HG03045 (cell line): ENCODE measurements around the gene ULK3.
A peak's percentile ranks its signal among the peaks of the same experiment; 100 is the strongest.

Source experiments
- ATAC-seq: cut with Tn5 transposase; IDR thresholded peaks from one replicate; pipeline ENCODE4 v1.9.1; 2021; ENCODE audit warnings: mild to moderate bottlenecking, moderate library complexity; ENCODE audit not compliant: unreplicated experiment

Gene ULK3

DNA sequence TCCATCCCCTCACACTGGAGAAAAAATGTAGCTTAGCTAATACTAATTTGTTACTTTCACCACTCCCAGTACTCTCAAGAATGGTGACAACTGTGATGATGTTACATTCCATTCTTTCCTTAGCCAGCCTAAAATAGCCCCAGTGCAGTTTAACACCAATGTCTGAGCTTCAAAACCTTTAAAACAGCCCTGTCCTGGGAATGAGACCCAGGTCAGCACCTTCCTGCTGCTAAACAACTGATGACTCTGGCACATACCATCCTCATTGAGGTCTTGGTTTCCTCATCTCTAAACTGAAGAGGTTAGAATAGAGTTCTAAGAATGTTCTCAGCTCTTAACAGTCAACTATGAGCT, 26.4 kb upstream of the ULK3 start:
- ATAC-seq: no peak

DNA sequence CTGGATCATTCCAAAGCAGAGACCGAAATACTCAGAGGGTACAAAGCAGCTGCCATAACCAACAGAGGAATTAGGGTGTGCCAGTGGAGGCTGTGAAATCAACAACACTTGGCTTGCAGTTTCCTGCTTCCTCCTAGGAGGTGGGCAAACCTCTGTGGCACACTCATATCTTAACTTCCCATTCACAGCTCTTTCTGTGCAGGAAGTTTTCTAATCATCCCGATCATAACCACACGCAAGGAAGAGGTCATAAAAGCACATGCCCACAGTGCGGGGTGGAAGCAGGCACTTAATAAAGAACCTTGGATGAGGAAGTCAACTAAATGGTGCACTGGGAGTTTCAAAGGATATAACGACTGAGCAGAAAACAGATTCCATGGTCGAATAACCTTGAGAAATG, 25.1 kb upstream of the ULK3 start:
- no peak for ATAC-seq

DNA sequence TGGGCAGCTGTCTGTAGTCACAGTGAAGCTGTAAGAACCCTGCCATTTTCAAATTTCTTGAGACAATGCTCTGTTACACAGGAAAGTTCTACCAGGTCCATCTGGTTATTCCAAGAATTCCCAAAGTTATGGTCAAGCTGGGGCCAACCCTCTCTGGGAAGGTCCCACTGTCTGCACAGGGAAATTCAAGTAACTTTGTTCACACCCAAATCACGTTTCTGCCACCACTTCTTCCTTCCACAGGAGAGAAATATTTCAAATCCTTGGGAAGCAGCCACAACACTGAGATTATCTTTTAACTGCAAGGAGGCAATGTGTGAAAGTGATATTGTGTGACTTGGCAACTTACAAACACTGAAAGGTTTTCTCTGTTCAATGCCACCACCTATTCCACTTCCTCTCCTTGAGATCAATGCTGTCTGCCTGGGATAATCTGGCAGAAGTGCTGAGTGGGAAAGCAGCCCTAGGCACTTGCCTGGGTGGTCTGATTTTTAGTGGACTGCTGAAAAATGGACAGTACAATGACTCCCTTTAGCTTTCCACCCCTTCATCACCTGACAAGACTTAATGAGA, 24.6 kb upstream of the ULK3 start:
- no peak for ATAC-seq

DNA sequence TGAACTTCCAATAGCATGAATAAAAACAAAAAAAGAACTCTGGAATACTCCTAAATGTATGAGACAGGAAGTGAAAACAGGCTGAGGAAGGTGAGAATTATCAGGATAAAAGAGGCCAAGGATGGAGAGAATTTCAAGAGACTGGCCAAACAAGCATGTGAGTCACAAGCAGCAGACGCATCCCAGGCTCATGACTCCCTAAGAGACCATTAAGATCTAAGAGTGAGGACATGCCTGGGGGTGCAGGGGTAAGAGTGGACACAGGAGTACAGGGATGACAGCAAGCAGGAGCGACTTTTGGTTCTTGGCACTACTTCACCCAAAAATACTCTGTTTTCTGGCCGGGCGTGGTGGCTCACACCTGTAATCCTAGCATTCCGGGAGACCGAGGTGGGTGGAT, 23.1 kb upstream of the ULK3 start:
- no peak for ATAC-seq

DNA sequence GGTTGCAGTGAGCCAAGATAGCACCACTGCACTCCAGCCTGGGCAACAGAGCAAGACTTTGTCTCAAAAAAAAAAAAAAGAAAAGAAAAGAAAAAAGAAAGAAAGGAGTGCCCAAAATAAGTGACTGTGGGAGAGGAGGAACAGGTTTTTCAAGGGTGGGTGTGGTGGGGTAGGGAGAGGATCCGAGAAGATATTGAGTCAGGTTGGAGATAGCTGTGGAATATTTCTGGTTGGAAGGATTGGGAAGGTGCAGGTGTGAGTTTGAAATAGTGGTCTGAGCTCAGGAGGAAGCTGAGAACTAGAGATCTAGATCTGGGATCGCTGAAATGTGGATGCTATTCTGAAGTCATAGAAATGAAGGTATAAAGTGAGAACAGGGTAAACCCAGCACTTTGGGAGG, 22.4 kb upstream of the ULK3 start:
- ATAC-seq: no peak

DNA sequence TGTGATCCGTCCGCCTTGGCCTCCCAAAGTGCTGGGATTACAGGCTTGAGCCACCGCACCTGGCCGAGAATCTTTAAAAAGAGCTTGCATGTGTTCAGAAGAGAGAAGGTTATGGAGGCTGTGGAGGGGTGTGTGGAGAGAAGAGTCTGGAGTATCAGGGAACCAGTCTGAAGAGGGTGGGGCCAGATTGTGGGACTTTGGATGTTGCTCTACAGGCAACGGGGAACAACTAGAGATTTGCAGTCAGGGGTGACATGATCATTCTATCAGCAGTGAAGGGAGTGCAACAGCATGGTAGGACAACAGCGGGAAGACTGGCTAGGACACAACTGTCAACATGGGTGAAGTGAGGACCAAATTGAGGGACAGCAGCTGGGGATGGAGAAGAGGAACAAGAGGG, 21.3 kb upstream of the ULK3 start:
- no peak for ATAC-seq

DNA sequence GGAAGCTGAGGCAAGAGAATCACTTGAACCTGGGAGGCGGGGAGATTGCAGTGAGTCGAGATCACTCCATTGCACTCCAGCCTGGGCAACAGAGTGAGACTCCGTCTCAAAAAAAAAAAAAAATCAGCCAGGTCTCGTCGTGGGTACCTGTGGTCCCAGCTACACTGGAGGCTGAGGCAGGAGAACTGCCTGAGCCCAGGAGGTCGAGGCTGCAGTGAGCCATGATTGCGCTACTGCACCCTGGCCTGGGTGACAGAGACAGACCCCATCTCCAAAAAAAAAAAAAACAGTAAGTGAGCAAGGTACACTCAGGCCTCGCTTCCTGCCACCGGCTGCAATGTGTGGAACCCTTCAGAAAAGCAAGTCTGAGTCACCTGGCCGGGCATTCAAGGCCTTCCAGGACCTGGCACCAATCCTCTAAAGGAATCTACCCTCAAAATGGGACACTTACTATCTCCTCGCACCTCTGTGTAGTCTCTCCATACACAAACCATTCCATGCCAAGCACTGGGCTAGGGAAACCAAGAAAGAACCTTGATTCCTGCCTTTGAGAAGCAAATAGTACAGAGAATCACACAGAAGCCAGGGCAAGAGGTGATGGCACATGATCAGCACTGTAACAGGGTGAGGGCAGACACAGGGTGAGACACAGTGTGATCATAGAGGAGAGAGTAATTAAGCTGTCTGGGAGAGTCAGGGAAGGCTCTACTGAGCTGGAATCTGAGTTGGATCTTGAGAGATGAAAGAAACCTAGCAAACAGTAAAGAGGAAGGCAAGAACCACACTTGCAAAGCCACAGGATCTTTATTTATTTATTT, 20.5 kb upstream of the ULK3 start:
- ATAC-seq: no peak

DNA sequence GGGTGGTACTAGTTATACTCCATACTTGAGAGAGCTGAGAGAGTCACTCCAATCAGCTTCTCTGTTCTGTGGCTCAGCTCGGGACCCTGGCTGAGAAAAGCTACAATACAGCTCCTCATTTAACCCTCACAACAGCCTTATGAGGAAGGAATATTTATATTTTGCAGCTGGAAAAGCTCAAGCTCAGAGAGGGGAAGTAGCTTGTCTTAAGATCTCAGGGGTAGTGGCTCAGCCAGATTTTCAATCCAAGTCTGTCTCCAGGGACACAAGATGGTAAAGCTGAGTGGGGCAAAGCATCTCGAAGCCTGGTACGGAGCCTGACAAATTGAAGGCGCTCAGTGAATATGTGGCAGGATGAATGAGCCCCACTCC, 15.4 kb upstream of the ULK3 start:
- no peak for ATAC-seq

DNA sequence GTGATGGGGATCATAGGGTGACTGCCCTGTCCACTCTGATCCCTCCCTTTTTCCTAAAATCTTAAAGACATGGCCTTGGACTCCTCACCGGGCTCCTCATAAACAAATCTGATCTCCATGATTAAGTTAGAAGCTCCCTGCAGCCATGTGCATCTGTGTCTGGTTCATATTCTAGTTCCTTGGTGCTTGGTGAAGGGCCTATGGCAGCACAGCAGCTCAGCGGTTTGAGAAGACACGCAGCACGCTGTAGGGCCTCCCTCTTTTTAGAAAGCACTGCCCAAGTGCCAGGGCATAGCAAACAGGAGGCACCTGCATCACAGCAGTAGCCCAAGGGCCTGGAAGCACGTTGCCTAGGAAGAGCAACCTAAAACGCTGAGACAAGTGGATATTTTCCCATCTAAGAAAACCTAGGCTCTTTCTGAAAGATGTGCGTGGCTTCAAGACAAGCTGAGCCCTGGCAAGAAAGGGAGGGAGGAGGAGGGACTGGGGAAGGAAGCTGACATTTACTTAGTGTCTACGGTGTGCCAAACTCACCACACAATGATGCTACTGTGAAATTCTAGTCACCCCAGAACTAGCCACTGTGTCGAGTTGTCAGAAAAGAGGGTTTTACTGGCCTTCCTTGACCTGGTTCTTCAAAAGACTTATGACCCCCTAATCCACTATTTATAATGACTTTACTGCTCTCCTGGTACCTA, 14.9 kb upstream of the ULK3 start:
- ATAC-seq: no peak

DNA sequence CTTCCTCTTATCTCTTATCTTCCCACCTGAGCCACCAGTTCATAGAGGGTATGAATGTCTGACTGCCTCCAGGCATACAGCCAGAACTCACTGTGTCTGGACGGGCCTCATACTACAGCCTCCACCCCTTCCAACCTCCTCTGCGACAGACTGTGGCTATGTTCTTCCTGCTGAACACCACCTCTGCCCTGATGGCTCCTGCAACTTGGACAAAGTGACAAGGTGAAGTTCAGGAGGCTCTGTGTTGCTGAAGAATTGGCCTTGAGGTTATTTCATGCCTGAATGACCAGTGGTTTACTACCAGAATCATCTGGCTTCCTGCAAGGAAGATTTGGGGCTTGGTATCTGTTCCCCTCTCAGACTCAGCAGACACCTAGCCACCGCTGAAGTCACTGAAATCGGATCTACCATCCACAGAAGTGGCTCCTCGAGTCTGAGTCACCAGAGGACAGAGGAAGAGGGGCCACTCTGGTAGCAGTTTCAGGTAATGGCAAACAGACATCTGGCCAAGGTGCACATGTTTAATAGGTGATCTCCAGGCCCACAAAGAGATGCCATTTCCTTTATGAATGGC, 14.2 kb upstream of the ULK3 start:
- peak; percentile 75 for ATAC-seq

DNA sequence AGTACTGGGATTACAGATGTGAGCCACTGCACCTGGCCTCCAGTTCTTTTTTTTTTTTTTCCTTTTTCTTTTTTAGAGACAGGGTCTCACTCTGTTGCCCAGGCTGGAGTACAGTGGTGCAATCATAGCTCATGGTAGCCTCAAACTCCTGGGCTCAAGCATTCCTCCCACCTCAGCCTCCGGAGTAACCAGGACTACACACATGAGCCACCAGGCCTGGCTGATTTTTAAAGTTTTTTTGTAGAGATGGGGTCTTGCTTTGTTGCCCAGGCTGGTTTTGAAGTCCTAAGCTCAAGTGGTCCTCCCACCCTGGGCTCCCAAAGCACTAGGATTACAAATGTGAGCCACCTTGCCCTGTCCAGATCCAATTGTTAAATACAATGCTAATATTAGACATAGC, 13.6 kb upstream of the ULK3 start:
- no peak for ATAC-seq

DNA sequence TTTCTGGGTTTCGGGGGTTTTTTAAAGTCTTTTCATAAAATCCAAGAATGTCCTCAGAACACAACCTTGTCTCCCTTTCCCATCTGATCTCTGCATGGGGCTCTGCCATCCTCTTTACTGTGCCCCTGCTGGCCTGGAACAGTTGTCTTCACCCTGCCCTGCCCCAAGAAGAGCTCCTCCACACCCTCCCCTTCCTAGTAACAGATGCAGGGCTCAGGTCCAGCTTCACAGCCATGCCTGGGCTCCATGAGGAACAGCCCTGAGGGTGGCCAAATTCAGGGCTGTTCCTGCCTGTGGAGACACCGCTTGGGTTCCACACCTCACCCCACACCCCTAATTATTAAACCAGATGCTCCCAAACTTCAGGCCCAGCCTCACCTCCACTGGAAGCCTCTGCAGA, 12.9 kb upstream of the ULK3 start:
- no peak for ATAC-seq

DNA sequence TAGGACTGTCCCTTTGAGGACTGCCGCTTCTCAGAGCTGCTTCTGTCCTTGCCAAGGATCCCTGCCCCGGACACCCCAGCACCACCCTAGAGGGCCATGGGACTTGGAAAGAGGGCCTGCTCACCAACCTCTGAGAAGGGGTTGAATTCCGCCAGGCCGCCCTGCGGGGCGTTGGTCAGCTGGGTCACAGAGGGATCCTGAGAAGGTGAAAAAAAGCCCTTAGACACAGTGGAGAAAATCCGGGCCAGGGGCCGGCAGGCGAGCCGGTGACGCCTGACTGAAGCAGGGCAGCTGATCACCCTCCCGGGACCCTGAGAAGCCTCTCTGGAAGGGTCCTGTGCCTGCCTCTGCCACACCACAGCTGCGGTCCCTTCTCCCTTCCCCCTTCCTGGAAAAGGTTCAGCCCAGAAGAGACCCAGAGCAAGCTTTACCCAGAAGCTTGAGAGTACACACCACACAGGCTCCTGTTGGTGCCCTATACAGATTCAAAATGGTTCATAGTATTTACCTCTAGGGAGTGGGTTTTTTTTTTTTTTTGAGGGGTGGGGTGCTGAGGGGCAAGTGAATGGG, 11.6 kb upstream of the ULK3 start:
- ATAC-seq: no peak

DNA sequence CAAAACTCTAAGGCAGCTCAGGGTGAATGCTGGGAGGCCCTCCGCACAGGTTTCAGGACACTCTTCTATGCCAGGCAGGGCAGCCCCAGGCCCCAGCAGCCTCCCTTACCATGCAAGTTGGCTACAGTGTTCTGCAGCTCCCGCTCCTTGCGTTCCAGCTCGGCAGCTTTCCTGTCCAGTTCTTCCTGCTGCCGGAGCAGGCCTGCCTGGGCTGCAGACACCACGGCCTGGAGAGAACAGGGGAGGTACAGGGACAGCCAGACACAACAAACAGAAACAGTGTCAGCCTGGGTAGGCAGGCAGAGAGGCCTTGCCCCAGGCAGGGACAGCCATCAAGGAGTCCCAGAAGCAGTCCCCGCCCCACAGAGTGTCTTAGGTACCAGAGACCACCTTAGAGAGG, 9.0 kb upstream of the ULK3 start:
- ATAC-seq: no peak

DNA sequence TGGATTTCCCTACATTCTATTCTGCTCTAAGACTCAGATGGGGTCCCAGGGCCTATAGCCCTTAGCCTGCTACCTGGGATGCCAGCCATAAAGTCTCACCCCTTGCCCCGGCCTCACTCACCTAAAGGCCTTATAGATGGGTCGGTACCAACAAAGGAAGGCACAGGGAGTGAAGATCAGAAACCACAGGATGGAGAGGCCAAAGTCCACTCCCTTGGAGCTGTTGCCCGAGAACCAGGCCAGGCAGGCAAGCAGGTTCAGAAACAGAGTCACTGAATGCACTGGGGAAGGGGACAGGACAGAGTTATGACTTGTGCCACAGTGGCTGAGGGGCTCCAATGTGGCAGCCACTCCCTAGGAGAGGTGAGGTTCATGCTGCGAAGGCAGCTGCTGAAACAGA, 7.4 kb upstream of the ULK3 start:
- ATAC-seq: no peak

DNA sequence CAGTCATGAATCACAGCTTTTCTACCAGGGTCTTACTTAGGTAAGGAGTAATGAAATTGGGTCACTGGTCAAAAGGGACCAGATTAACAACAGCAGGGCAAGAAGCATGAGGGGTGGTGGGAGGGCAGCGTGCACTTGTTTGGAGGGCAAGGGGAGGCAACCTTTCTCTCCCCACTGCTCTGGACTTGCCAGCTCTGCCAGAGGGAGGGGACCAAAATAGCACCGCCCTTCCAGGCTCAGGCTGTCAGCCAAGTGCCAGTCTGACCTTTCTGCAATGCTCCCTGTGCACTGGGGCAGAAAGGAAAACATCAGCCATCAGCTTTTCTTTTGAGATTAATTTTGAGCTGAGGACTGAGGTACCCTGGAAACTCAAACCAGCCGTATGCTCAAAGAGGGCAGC, 4.5 kb upstream of the ULK3 start:
- no peak for ATAC-seq

DNA sequence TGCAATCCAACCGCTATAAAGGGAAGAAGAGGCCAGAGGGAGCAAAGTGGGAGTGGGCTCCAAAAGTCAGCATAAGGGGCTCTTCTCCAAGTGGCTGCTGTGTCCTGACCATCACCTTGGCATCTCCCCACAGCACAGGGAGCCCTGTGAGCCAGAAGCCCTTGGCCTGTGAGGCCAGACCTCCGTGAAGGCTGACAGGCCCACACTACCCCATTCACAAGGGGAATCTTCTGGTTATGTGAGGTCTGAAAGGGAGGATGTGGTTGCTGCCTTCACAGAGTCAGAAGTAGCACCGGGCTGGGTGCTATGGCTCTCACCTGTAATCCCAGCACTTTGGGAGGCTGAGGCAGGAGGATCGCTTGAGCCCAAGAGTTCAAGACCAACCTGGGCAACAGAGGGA, 2.6 kb upstream of the ULK3 start:
- ATAC-seq: no peak

DNA sequence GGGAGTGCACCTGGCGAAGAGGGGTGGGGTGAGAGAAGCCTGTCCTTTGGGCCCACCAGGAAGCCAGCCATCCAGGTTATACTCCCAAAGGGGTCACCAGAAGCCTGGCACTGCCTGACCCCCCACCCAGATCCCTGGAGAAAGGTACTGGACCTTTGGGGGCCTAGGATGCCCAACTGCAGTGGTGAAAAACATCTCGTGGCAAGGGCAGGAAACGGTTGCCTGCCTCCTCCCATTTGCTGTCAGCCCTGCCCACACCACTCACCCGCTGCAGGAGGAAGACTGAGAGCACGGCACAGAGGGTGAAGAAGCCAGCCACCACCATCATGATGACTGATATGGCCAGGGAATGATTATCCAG, 2.2 kb upstream of the ULK3 start:
- no peak for ATAC-seq

DNA sequence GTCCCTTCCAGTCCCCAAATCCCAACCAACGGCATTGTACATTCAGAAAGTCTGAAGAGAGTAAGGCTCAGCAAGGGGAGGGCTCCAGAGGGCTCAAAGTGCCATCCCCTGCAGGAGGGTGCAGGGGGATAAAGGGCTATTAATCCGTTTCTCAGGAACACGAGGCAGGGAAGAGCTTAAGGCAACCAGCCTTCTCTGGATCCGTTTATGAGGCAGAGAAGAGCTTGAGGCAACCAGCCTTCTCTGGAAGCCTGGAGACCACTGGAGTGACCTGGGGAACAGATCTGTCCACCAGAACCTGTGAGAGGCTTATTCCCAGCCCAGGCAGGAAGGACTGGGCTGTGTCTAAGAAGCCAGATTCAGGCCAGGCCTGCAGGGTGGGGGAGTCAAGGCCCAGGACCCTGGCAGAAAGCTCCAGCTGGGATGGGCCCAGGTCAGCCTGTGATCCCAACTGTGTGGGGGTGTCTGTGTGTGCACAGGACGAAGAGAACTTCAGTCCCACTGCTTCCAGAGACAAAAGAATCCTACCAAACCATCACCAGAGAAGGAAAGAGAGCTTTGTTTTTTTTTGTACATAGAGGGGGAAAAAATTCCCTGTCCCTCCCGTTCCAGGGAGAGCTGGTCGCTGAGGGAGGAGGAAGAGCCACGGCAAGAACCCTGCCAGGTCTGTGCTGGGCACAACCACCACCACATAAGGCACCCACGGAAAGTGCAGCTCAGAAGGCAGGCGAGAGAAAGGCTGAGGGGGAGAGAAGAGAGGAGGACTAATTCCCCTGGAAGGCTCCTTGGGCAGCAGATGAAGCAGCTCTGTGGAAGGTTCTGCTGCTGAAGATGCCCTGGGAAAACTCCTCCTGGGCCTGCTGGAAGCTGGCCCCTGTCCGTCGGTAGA, 1.6 kb upstream of the ULK3 start:
- ATAC-seq: no peak

DNA sequence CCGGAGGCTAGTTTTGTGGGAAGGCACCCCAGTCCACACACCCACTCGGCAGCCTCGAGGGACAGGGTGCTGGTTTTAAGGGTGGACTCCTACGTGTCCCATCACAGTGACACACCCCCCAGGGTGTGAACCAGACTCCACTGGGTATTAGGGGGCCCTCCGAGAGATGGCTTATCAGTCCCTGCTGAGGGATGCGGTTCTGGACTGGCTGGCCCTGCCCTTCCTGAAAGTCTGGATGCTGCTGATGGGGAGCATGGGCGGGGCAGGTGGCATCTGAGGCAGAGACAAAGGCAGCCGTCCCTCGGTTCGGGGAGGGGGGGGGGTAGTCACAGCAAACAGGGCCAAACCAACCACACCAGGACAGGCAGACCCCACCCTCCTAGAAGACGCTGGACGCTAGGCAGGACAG, 939 bp upstream of the ULK3 start:
- ATAC-seq: no peak

DNA sequence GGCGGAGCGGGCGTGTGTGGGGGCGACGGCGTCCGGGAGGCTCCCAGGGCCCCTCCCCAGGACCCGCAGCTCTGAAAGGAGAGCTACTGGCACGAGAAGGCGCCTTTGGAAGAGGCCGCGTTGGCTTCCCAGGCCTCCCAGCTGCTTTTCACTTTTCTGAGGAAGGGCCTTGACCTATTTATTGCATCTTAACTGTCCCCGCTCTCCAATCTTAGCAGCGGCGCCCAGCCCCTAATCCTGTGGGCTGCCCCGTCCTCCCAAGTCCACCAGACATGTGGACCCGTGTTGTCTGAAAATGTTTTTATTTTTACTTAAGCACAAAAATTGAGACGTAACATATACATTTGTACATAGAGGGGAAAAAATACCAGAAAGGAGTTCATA, 481 bp upstream of the ULK3 start:
- ATAC-seq: no peak
